GM12878 (cell line): ENCODE measurements around the gene TPCN2. TPM values are rescaled to one million over a fixed set of nuclear protein-coding genes. Genes with fewer than 3 reads are reported as not detected.

Experiments
- ATAC-seq: fragments of 200-7000 bp; cut with Tn5 transposase; 3 replicates; pipeline ENCODE4 v1.9.1; 2020; ENCODE audit warnings: mild to moderate bottlenecking, moderate library complexity
- BruUV-seq: library from RNA; stranded (reverse); fragments of 400-500 nt; replicated peaks from 2 replicates; lab custom pipeline; 2021; lab: Mats Ljungman, UMichigan
- CTCF ChIA-PET: fragments of 300-600 bp; sonication (Branson Sonifier 250); formaldehyde crosslinking; extraction: SDS; loops from one replicate; lab custom pipeline; 2021; ENCODE audit warnings: inconsistent platforms; lab: Yijun Ruan, JAX
- POLR2A ChIA-PET: fragments of 350-600 bp; formaldehyde crosslinking; extraction: SDS; loops from one replicate; lab custom pipeline; 2021; ENCODE audit warnings: inconsistent platforms; lab: Charles Lee
- RAD21 ChIA-PET: fragments of 300-600 bp; sonication (Branson Sonifier 250); formaldehyde crosslinking; loops from one replicate; lab custom pipeline; 2023; ENCODE audit warnings: antibody characterized with exemption; ENCODE audit not compliant: unreplicated experiment; lab: Charles Lee
- SMC1A ChIA-PET: fragments of 300-600 bp; sonication (Branson Sonifier 250); formaldehyde crosslinking; loops from one replicate; lab custom pipeline; 2023; ENCODE audit not compliant: unreplicated experiment, uncharacterized antibody; lab: Charles Lee
- DNase-seq: peaks from one replicate; pipeline ENCODE4 v3.0.0-alpha.2; 2011; ENCODE audit warnings: low read depth, low spot score
- FAIRE-seq: peaks from 3 replicates; lab custom pipeline; 2011; peaks lifted over from hg19 to GRCh38; lab: Jason Lieb, UNC
- H2AFZ ChIP-seq: 2 replicates; pipeline ENCODE4 v1.6.0; 2011; ENCODE audit warnings: low read depth, low read length, control low read depth; ENCODE audit not compliant: control insufficient read depth
- H3K27ac ChIP-seq: 2 replicates; pipeline ENCODE4 v1.5.1; 2011; ENCODE audit warnings: control low read depth; ENCODE audit not compliant: control insufficient read depth, insufficient read depth
- H3K27me3 ChIP-seq, 2 experiments: replicated peaks in 1 of 2; 2 replicates each; pipeline versions ENCODE4 v1.6.0 to v1.6.1; 2011; ENCODE audit warnings: low read length in 1 of 2; ENCODE audit not compliant: control insufficient read depth in 2 of 2, insufficient read depth in 2 of 2
- H3K36me3 ChIP-seq, 2 experiments: 2 replicates each; pipeline ENCODE4 v1.5.1; 2011; ENCODE audit warnings: low read length in 1 of 2; ENCODE audit not compliant: control insufficient read depth in 2 of 2, insufficient read depth in 2 of 2
- H3K4me1 ChIP-seq: 2 replicates; pipeline ENCODE4 v1.6.1; 2011; ENCODE audit warnings: mild to moderate bottlenecking, low read length, moderate library complexity, mixed read lengths; ENCODE audit not compliant: control insufficient read depth, insufficient read depth
- H3K4me2 ChIP-seq: 2 replicates; pipeline ENCODE4 v1.6.0; 2011; ENCODE audit warnings: control low read depth; ENCODE audit not compliant: control insufficient read depth, insufficient read depth
- H3K4me3 ChIP-seq: fragments of 200-600 bp; sonication (generic); 2 replicates; pipeline ENCODE4 v1.5.1; 2016
- H3K79me2 ChIP-seq: 2 replicates; pipeline ENCODE4 v1.6.0; 2011; ENCODE audit warnings: low read length; ENCODE audit not compliant: control insufficient read depth, insufficient read depth
- H3K9ac ChIP-seq: 2 replicates; pipeline ENCODE4 v1.8.0; 2011; ENCODE audit warnings: low read length, control low read depth, mixed read lengths; ENCODE audit not compliant: control insufficient read depth, insufficient read depth
- H3K9me3 ChIP-seq: replicated peaks from 3 replicates; pipeline ENCODE4 v1.5.1; 2011; ENCODE audit warnings: mild to moderate bottlenecking, low read length; ENCODE audit not compliant: control insufficient read depth, insufficient read depth
- H4K20me1 ChIP-seq: 2 replicates; pipeline ENCODE4 v1.6.0; 2011; ENCODE audit not compliant: control insufficient read depth, insufficient read depth
- NFYA ChIP-seq: IDR thresholded peaks from 2 replicates; pipeline ENCODE4 v1.6.1; 2011; ENCODE audit warnings: low read depth, mild to moderate bottlenecking, low read length, improper control_type of control experiment, borderline replicate concordance
- SIN3A ChIP-seq: IDR thresholded peaks from 2 replicates; pipeline ENCODE4 v1.6.1; 2012; ENCODE audit warnings: low read depth, low read length, improper control_type of control experiment
- ZNF274 ChIP-seq: IDR thresholded peaks from one replicate; pipeline ENCODE4 v1.8.0; 2011; ENCODE audit not compliant: insufficient read length, insufficient read depth
- WGBS: methylation state at CpG from one replicate; pipeline ENCODE4 v1.1.6; 2016; ENCODE audit warnings: low lambda C conversion rate; ENCODE audit not compliant: insufficient replicate concordance, insufficient coverage; ENCODE audit errors: missing lambda C conversion rate; 5-methylcytosine and 5-hydroxymethylcytosine counted together
- in situ Hi-C: fragments of 300-500 bp; cut with MboI; formaldehyde crosslinking; loops from 9 replicates; pipeline ENCODE4 v1.14.3; 2018; ENCODE audit warnings: mixed read lengths
- intact Hi-C: fragments of 100-400 bp; cut with micrococcal nuclease; formaldehyde crosslinking; loops from one replicate; pipeline ENCODE4 v1.14.2; 2022; ENCODE audit not compliant: unreplicated experiment
- polyA plus RNA-seq, 11 experiments: library from polyadenylated mRNA; depleted of rRNA in 4 of 11; unstranded in 6 of 11; stranded (reverse) in 5 of 11; fragments of >200 nt; fragmentation: Nextera tagmentation in 4 of 11; fragmentation: Illumina TruSeq in 1 of 11; extraction: Ambion mirVana in 4 of 11; extraction: Trizol in 1 of 11; gene quantifications; 1 replicate in 1 of 11; 2 replicates in 10 of 11; pipeline versions ENCODE4 v1.2.1 to v1.2.3, GENCODE V29; 2011 to 2016; ENCODE audit warnings: inconsistent platforms in 2 of 11, missing spikeins in 2 of 11, low read depth in 1 of 11
- total RNA-seq, 4 experiments: library from RNA; depleted of rRNA in 3 of 4; stranded (reverse); fragments of >200 nt in 3 of 4; fragmentation: Illumina TruSeq in 1 of 4; extraction: Trizol in 1 of 4; gene quantifications; 2 replicates each; pipeline versions ENCODE4 v1.2.1 to v1.2.3, GENCODE V29; 2013 to 2021

The TPCN2 gene
- total and polyA plus RNA-seq, 10 of the 15 experiments (the other 5 are each of a cell fraction or from before 2014, with no cell fraction given) = 1.7 to 18.4 (median 8.4) TPM

DNA sequence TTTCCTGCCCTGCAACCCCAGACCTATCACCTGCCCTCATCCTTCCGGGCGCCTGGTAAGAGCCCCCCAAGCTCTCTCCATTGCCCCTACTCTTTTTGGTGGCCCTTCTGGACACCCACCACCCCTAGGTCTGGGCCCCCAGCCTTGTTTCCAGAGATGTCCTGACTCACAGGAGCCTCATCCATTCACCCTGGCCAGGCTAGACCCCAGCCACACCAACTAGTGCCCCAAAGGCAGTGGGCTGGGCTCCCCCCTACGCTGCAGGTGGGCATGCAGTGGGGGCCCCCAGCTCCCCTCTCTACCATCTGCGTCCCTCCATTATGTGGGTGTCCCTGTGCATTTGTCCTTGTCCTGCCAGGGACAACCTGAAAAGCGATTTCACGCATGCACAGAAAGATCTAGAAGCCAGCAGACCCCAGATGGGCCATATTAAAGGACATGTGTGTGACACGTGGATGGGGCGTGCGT is 37.1 kb upstream of the TPCN2 start:
- RAD21 ChIA-PET = no interaction called here
- no TSS peak for BruUV-seq
- 33% methylated on average over 9 of the region's 9 CpGs for WGBS

DNA sequence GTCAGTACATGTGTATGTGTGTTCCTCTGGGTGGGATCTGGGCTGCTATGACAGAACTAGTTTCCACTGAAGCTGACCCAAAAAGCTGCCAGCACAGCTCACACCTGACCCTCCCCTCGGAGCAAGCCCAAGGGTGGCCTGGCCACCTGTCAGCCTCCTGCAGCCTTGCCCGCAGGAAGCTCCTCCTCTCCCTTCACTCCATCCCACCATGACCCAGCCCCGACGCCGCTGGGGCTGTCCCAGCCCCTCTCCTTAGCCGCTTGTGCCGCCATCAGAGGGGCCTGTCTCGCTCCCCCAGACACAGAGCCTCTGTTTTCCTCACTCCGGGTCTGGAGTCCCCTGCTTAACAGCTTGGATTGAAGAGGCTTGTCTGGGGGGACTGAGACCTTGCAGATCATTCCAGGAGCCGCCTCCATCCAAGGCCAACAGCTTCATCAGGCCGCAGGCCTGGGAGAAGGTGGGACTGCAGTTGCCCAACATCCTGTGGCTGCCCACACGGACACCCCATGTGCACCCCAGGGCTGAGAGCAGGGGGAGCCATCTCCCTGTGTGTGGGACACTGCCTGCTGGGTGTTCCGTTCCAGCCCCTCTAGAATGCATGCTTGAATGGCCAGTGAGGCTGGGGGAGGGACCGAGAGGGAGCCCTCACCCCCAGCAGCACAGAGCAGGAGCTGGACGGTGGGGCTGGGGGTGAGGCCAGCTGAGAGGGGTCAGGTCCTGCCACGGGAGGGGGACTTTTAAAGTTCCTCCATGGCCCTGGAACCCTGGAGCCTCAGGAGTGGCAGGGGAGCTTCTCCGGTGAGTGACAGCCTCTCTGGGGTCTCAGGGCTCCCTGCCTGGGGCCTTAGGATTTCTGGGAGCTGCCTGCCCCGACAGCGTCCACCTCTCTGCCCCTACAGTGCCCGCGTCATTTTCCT is 36.4 kb upstream of the TPCN2 start:
- Histone ChIP-seq H3K4me3 (no peak overlapping the region), H3K4me1 (no peaks in the 10 kb centered on the region), H3K4me2 (no peak overlapping the region), H2AFZ (no peak overlapping the region), H3K79me2 (no peaks in the 10 kb centered on the region), H3K36me3 (no peaks in the 10 kb centered on the region), H3K27me3 (peaks cover 4 to 5% of the 10 kb centered on the region in 2 experiments; a peak in 3 of 4 replicates), H3K27ac (no peak overlapping the region)
- ChIA-PET CTCF (interaction anchor here (1.0 to 1.1 kb wide), 2 partner anchors 15 to 82 kb away, joined by 3 read pairs; no protein-coding TSS in a partner anchor), POLR2A (no interaction called here)
- in situ Hi-C loops (no loop called here), intact Hi-C loops (no loop called here)
- ATAC-seq = peak; percentile 27; the same call in 1 of the 3 replicates
- 29% methylated on average over 21 of the region's 21 CpGs for WGBS
- TF ChIP-seq NFYA = no peak
- TF ChIP-seq, all 136 proteins: peak for 0
- Histone ChIP-seq H4K20me1 (no peaks in the 10 kb centered on the region), H3K9me3 (no peaks in the 10 kb centered on the region), H3K9ac (no peak overlapping the region)
- ChIA-PET RAD21 (interaction anchor here (0.8 kb wide), 1 partner anchor 62 kb away, joined by 3 read pairs; no protein-coding TSS in a partner anchor), SMC1A (no interaction called here)
- FAIRE-seq (no peak), DNase-seq (no peak)
- BruUV-seq = no TSS peak

More for the DNA sequence above, 37.1 kb upstream of the TPCN2 start:
- H3K9me3 ChIP-seq = no peaks in the 10 kb centered on the region
- no peak for ATAC-seq
- no peak overlapping the region for H3K9ac ChIP-seq
- ChIA-PET SMC1A (no interaction called here), CTCF (no interaction called here), POLR2A (no interaction called here)
- H4K20me1 ChIP-seq = no peaks in the 10 kb centered on the region
- H3K27me3 ChIP-seq = peaks cover 4 to 6% of the 10 kb centered on the region in 2 experiments; a peak in 3 of 4 replicates
- in situ Hi-C loops = no loop called here
- H3K4me1 ChIP-seq = no peaks in the 10 kb centered on the region
- intact Hi-C loops = no loop called here
- no peak overlapping the region for H3K27ac ChIP-seq
- no peaks in the 10 kb centered on the region for H3K36me3 ChIP-seq
- no peaks in the 10 kb centered on the region for H3K79me2 ChIP-seq
- no peak for TF ChIP-seq SIN3A
- no peak for TF ChIP-seq ZNF274
- H2AFZ ChIP-seq = no peak overlapping the region
- no peak overlapping the region for H3K4me3 ChIP-seq
- no peak overlapping the region for H3K4me2 ChIP-seq
- DNase-seq = no peak
- FAIRE-seq = no peak
